ENCODE results near the gene TDRD3. TPM values are rescaled to one million over a fixed set of nuclear protein-coding genes. Genes with fewer than 3 reads are reported as not detected.

Gene TDRD3
- total RNA-seq, 2 experiments from 2014 or later, result 22.4 to 27.2 TPM

GRCh38 chr13:60583911-60584753 lies 187.1 kb downstream of the TDRD3 start:
- Histone ChIP-seq H3K27ac (ENCODE audit: low read depth in 1 of 2, low read length in 2 of 2) (no peak overlapping the region), H3K4me1 (ENCODE audit: insufficient read depth, low read length) (no peaks in the 10 kb centered on the region), H3K4me3 (ENCODE audit: low read length) (no peak overlapping the region), H3K9me3 (ENCODE audit: control insufficient read depth in 1 of 2, insufficient read depth in 1 of 2, low read length in 2 of 2) (peaks cover 0 to 5% of the 10 kb centered on the region in 2 experiments), H3K27me3 (ENCODE audit: control insufficient read depth in 1 of 2, insufficient read depth in 2 of 2, low read length in 2 of 2) (no peaks in the 10 kb centered on the region), H3K36me3 (ENCODE audit: insufficient read depth, low read length) (no peaks in the 10 kb centered on the region)
- Mint-ChIP-seq H3K9me3 (peaks cover 6% of the 10 kb centered on the region), H3K36me3 (ENCODE audit: low read depth) (no peaks in the 10 kb centered on the region), H3K27ac (no peak overlapping the region), H3K27me3 (peaks cover 5% of the 10 kb centered on the region), H3K4me1 (ENCODE audit: low read depth) (no peaks in the 10 kb centered on the region), H3K4me3 (no peak overlapping the region)
- intact Hi-C loops (cut with DNase I, micrococcal nuclease), result no loop called here
- DNase-seq (no peak), ATAC-seq (ENCODE audit: poor library complexity) (no peak)
- POLR2A ChIA-PET, result no interaction called here
- no peak for TF ChIP-seq CTCF (IDR thresholded peaks at IDR 0.05)
- CTCF ChIA-PET, result no interaction called here

- H3K36me3 Mint-ChIP-seq (ENCODE audit: low read depth), result no peaks in the 10 kb centered on the region
- no peak for TF ChIP-seq CTCF (IDR thresholded peaks at IDR 0.05)
- H3K27me3 ChIP-seq (ENCODE audit: control insufficient read depth in 1 of 2, insufficient read depth in 2 of 2, low read length in 2 of 2), result no peaks in the 10 kb centered on the region
- no peak overlapping the region for H3K4me3 Mint-ChIP-seq
- ATAC-seq (ENCODE audit: poor library complexity) (no peak), DNase-seq (no peak)
- peaks cover 0 to 5% of the 10 kb centered on the region in 2 experiments for H3K9me3 ChIP-seq (ENCODE audit: control insufficient read depth in 1 of 2, insufficient read depth in 1 of 2, low read length in 2 of 2)
- H3K4me1 Mint-ChIP-seq (ENCODE audit: low read depth), result no peaks in the 10 kb centered on the region
- no peak overlapping the region for H3K4me3 ChIP-seq (ENCODE audit: low read length)
- H3K36me3 ChIP-seq (ENCODE audit: insufficient read depth, low read length), result no peaks in the 10 kb centered on the region
- H3K9me3 Mint-ChIP-seq, result peaks cover 6% of the 10 kb centered on the region
- H3K27ac ChIP-seq (ENCODE audit: low read depth in 1 of 2, low read length in 2 of 2), result no peak overlapping the region
- CTCF ChIA-PET, result no interaction called here
- peaks cover 5% of the 10 kb centered on the region for H3K27me3 Mint-ChIP-seq
- no peaks in the 10 kb centered on the region for H3K4me1 ChIP-seq (ENCODE audit: insufficient read depth, low read length)
- POLR2A ChIA-PET, result no interaction called here
- intact Hi-C loops (cut with DNase I, micrococcal nuclease), result no loop called here
- no peak overlapping the region for H3K27ac Mint-ChIP-seq
Observed at GRCh38 chr13:60584976-60585375, 188.0 kb downstream of the TDRD3 start.

- H3K9me3 ChIP-seq (ENCODE audit: control insufficient read depth in 1 of 2, insufficient read depth in 1 of 2, low read length in 2 of 2), result no peaks in the 10 kb centered on the region
- POLR2A ChIA-PET, result no interaction called here
- no peak overlapping the region for H3K4me3 ChIP-seq (ENCODE audit: low read length)
- H3K36me3 ChIP-seq (ENCODE audit: insufficient read depth, low read length), result no peaks in the 10 kb centered on the region
- no peak overlapping the region for H3K4me3 Mint-ChIP-seq
- DNase-seq (no peak), ATAC-seq (ENCODE audit: poor library complexity) (no peak)
- H3K4me1 ChIP-seq (ENCODE audit: insufficient read depth, low read length), result no peaks in the 10 kb centered on the region
- CTCF ChIA-PET, result no interaction called here
- no peaks in the 10 kb centered on the region for H3K36me3 Mint-ChIP-seq (ENCODE audit: low read depth)
- no peaks in the 10 kb centered on the region for H3K9me3 Mint-ChIP-seq
- no peaks in the 10 kb centered on the region for H3K27me3 ChIP-seq (ENCODE audit: control insufficient read depth in 1 of 2, insufficient read depth in 2 of 2, low read length in 2 of 2)
- H3K27ac Mint-ChIP-seq, result no peak overlapping the region
- no peak for TF ChIP-seq CTCF (IDR thresholded peaks at IDR 0.05)
- peaks cover 4% of the 10 kb centered on the region for H3K27me3 Mint-ChIP-seq
- no peaks in the 10 kb centered on the region for H3K4me1 Mint-ChIP-seq (ENCODE audit: low read depth)
- no peak overlapping the region for H3K27ac ChIP-seq (ENCODE audit: low read depth in 1 of 2, low read length in 2 of 2)
- intact Hi-C loops (cut with DNase I, micrococcal nuclease), result no loop called here
Observed at GRCh38 chr13:60590800-60591747, 194.1 kb downstream of the TDRD3 start.

Data from CD4-positive, alpha-beta T cell (primary cell).